ENCODE results near the gene TMEM119.

Gene TMEM119

DNA sequence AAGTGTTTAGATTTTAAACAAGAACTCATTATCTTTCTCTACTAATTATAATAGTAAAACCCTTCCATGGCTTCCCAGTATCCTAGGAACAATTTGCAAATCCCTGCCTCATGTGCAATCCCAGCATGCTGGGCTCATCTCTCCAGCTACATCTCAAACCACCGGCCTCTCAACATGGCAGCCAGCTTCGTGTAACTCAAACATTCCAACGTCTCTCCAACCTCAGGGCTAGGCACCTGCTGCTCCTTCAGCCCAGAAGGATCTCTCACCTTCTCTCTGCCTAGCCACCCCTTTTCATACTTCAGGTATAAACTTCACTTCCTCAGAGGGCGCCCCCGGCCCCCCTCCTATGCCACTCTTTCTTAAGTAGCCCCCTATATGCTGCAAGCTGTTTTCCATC lies 44.1 kb downstream of the TMEM119 start:
- no peak for DNase-seq
- intact Hi-C loops (cut with DNase I; ENCODE audit: low total_unique reads) = no loop called here
- Histone ChIP-seq H3K27ac (no peak overlapping the region), H3K9me3 (no peaks in the 10 kb centered on the region), H3K4me3 (no peak overlapping the region), H3K27me3 (no peaks in the 10 kb centered on the region), H3K36me3 (peaks cover under 1 to 11% (median 3%) of the 10 kb centered on the region in 3 donors), H3K4me1 (peaks cover 0 to 71% (median 19%) of the 10 kb centered on the region in 4 donors)
- TF ChIP-seq, protein P1, sequence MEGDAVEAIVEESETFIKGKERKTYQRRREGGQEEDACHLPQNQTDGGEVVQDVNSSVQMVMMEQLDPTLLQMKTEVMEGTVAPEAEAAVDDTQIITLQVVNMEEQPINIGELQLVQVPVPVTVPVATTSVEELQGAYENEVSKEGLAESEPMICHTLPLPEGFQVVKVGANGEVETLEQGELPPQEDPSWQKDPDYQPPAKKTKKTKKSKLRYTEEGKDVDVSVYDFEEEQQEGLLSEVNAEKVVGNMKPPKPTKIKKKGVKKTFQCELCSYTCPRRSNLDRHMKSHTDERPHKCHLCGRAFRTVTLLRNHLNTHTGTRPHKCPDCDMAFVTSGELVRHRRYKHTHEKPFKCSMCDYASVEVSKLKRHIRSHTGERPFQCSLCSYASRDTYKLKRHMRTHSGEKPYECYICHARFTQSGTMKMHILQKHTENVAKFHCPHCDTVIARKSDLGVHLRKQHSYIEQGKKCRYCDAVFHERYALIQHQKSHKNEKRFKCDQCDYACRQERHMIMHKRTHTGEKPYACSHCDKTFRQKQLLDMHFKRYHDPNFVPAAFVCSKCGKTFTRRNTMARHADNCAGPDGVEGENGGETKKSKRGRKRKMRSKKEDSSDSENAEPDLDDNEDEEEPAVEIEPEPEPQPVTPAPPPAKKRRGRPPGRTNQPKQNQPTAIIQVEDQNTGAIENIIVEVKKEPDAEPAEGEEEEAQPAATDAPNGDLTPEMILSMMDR (IDR thresholded peaks at IDR 0.05) = no peak

DNA sequence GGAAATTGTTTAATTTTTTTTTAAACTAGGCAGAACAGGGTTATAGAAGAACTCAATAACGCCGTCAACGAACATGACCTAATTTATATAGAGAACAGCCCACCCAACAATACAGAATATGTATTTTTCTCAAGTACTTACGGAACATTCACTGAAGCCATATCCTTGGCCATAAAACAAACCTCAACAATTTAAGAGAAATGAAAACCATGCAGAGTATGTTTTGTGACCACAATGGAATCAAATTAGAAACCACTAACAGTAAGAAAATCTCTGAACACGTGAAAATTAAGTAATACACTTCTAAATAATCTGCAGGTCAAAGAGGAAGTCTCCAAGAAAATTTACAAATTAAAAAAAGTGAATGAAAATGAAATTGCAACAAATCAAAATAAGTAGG lies 46.3 kb downstream of the TMEM119 start:
- Histone ChIP-seq H3K27ac (no peak overlapping the region), H3K4me1 (peaks cover 0 to 48% (median 6%) of the 10 kb centered on the region in 4 donors), H3K9me3 (no peaks in the 10 kb centered on the region), H3K4me3 (no peak overlapping the region), H3K36me3 (peaks cover 23 to 26% (median 25%) of the 10 kb centered on the region in 3 donors), H3K27me3 (no peaks in the 10 kb centered on the region)
- no peak for DNase-seq
- intact Hi-C loops (cut with DNase I; ENCODE audit: low total_unique reads) = no loop called here
- TF ChIP-seq, protein P1 (IDR thresholded peaks at IDR 0.05) = no peak

GRCh38 chr12:108548954-108549521 lies 48.8 kb downstream of the TMEM119 start:
- TF ChIP-seq, protein P1 (IDR thresholded peaks at IDR 0.05) = no peak
- Histone ChIP-seq H3K27me3 (no peaks in the 10 kb centered on the region), H3K4me3 (no peak overlapping the region), H3K27ac (no peak overlapping the region), H3K4me1 (peaks cover 0 to 29% (median 0%) of the 10 kb centered on the region in 4 donors), H3K9me3 (no peaks in the 10 kb centered on the region), H3K36me3 (peaks cover 42 to 48% (median 44%) of the 10 kb centered on the region in 3 donors)
- DNase-seq = no peak
- intact Hi-C loops (cut with DNase I; ENCODE audit: low total_unique reads) = no loop called here

DNA sequence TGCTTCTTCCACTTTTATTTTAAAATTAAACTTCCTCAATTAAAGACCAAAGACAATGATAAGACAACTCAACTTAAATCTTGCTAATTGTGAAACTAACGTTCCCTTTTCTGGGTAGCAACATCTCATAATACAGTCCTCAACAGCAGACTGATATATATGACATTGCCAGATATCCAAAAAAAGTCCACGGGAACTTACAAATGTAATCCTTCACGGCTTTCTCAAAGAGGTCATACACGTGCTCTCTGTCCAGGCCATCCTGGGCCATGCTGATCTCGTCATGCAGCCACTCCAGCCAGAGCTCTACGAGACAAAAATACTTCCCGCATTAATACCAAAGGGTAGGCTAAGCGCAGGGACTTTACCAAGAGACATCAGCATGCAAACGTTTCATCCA lies 50.2 kb downstream of the TMEM119 start:
- intact Hi-C loops (cut with DNase I; ENCODE audit: low total_unique reads) = no loop called here
- H3K27me3 ChIP-seq = no peaks in the 10 kb centered on the region
- peaks cover 56 to 61% (median 56%) of the 10 kb centered on the region in 3 donors for H3K36me3 ChIP-seq
- DNase-seq = no peak
- no peak overlapping the region for H3K27ac ChIP-seq
- no peaks in the 10 kb centered on the region for H3K9me3 ChIP-seq
- H3K4me1 ChIP-seq = peaks cover 0 to 24% (median 0%) of the 10 kb centered on the region in 4 donors
- no peak overlapping the region for H3K4me3 ChIP-seq
- TF ChIP-seq, protein P1 (IDR thresholded peaks at IDR 0.05) = no peak

GRCh38 chr12:108543652-108544051 lies 54.2 kb downstream of the TMEM119 start:
- Histone ChIP-seq H3K36me3 (peaks cover 53 to 71% (median 54%) of the 10 kb centered on the region in 3 donors), H3K27ac (no peak overlapping the region)

More at GRCh38 chr12:108543652-108544051, 54.2 kb downstream of the TMEM119 start:
- intact Hi-C loops (cut with DNase I; ENCODE audit: low total_unique reads) = no loop called here
- H3K4me1 ChIP-seq = peaks cover 0 to 5% (median 0%) of the 10 kb centered on the region in 4 donors
- DNase-seq = no peak
- TF ChIP-seq, protein P1 (IDR thresholded peaks at IDR 0.05) = no peak
- no peaks in the 10 kb centered on the region for H3K27me3 ChIP-seq
- H3K9me3 ChIP-seq = no peaks in the 10 kb centered on the region
- H3K4me3 ChIP-seq = no peak overlapping the region
